Astrocyte of the spinal cord (primary cell): ENCODE data around the gene PRTFDC1.
"Not testable (repeated sequence)": the region's sequence is repeated elsewhere in the genome, so short reads cannot be mapped to it uniquely, and the experiment has no call there.

ENCODE experiments used
- DNase-seq: peaks from one replicate; pipeline ENCODE4 v3.0.0; 2011; ENCODE audit warnings: low read depth, low spot score
- H3K4me3 ChIP-seq: 2 replicates; pipeline ENCODE4 v1.5.1; 2011; ENCODE audit warnings: low read depth, mild to moderate bottlenecking, low read length, moderate library complexity
- in situ Hi-C: cut with HindIII; loops from 2 replicates; pipeline ENCODE4 v1.10.0; 2017; ENCODE audit warnings: low sequenced_read_pairs
- TF ChIP-seq, protein P1 (sequence below): IDR thresholded peaks from 2 replicates; pipeline ENCODE4 v1.5.1; 2012; ENCODE audit warnings: low read depth, mild to moderate bottlenecking, low read length, inconsistent platforms

PRTFDC1 gene

DNA sequence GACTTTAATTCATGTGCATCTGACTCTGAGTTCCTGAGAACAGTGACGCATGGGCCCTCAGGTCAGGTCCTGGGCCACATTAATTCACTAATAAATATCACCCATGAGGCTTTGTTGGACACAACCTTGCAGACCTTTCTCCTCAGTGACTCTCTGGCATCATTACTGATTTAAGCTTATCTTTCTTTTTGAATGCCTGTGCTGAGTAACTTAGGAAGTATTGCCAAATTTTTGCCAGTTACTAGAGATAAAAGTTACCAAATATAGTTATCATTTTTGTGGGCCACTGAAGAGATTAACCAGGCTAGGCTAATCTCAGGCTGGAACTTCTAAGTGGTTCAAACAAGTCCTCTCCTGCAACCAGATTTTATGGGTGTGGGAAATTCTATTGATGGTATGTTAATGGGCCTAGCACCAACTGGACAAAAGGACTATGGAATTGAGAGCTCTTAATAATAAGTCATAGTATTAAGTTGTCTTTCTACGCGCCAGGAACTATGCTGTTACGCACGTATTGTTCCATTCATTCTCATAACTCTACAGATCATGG is 28.8 kb upstream of the PRTFDC1 start:
- H3K4me3 ChIP-seq, result no peak overlapping the region
- TF ChIP-seq, protein P1, sequence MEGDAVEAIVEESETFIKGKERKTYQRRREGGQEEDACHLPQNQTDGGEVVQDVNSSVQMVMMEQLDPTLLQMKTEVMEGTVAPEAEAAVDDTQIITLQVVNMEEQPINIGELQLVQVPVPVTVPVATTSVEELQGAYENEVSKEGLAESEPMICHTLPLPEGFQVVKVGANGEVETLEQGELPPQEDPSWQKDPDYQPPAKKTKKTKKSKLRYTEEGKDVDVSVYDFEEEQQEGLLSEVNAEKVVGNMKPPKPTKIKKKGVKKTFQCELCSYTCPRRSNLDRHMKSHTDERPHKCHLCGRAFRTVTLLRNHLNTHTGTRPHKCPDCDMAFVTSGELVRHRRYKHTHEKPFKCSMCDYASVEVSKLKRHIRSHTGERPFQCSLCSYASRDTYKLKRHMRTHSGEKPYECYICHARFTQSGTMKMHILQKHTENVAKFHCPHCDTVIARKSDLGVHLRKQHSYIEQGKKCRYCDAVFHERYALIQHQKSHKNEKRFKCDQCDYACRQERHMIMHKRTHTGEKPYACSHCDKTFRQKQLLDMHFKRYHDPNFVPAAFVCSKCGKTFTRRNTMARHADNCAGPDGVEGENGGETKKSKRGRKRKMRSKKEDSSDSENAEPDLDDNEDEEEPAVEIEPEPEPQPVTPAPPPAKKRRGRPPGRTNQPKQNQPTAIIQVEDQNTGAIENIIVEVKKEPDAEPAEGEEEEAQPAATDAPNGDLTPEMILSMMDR, result no peak
- DNase-seq, result no peak
- in situ Hi-C loops, result no loop called here

DNA sequence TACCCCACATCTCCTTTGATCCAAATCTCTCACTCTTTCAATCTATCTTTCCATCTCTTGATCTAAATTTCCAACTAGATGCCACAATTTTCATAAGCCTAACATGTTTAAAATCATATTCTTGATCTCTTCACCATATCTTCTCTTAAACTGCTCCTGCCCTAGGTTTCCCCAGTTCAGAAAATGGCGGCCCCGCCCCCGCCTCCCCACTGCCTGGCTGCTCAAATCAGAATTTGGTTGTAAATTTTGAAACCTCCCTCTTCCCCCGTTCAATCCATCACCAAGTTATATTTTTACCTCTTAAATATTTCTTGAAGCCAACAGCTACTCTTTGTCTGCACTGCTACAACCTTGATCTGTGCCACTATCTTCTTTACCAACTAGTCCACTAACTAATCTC is 27.3 kb upstream of the PRTFDC1 start:
- TF ChIP-seq, protein P1, result no peak
- DNase-seq, result no peak
- in situ Hi-C loops, result no loop called here
- H3K4me3 ChIP-seq, result no peak overlapping the region

DNA sequence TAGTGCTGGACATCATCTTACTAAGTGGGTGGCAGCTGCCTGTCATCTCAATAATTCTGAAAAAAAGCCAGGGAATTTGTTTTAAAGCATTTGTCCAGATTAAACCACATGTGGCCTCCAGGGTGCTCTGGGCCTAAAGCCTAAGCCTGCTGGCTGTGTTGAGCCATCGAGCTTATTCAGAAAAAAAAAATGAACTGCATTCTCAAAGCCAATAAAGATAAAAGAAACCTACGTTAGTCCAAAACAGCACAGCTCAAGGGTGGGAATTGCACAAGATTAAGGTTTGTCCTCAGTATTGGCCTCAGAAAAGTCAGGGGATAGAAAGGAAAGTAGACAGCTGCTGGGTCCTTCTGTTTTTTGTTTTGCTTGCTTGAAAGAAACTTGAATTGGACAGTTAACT is 22.6 kb upstream of the PRTFDC1 start:
- in situ Hi-C loops, result no loop called here
- no peak overlapping the region for H3K4me3 ChIP-seq
- TF ChIP-seq, protein P1, result peak; percentile 12
- peak; percentile 69 for DNase-seq

DNA sequence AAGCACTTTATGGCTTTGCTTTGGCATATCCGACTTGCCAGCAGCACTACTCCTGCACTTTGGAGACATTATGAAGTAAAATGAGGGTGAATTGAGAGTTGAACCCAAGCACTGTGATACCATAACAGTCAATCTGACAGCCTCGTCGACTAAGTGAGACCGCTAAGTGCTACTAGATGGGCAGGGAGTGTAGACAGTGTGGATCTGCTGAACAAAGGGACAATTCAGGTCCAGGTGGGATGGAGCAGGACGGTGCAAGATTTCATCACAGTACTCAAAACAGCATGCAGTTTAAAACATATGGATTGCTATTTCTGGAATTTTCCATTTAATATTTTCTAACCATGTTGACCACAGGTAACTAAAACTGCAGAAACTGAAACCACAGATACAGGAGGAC is 20.8 kb upstream of the PRTFDC1 start:
- TF ChIP-seq, protein P1, result no peak
- in situ Hi-C loops, result no loop called here
- no peak for DNase-seq
- H3K4me3 ChIP-seq, result no peak overlapping the region

DNA sequence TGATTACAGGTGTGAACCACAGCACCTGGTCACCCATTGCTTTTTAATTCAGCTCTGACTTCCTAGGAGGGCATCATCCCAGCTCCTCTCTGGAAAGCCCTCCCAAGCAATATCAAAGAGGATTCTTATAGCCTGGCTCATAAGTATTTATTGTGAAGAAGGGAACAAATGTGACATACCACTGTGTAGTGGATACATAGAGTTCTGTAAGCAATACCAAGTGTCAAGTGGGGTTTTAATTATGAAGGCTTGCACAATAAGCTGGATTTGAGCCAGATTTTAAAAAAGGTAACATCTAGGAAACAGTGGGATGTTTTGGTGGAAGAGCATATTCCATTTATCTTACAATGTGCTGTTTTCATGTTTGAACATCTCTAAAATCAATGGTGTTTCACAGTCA is 19.0 kb upstream of the PRTFDC1 start:
- no peak for DNase-seq
- TF ChIP-seq, protein P1, result no peak
- no peak overlapping the region for H3K4me3 ChIP-seq
- in situ Hi-C loops, result no loop called here

DNA sequence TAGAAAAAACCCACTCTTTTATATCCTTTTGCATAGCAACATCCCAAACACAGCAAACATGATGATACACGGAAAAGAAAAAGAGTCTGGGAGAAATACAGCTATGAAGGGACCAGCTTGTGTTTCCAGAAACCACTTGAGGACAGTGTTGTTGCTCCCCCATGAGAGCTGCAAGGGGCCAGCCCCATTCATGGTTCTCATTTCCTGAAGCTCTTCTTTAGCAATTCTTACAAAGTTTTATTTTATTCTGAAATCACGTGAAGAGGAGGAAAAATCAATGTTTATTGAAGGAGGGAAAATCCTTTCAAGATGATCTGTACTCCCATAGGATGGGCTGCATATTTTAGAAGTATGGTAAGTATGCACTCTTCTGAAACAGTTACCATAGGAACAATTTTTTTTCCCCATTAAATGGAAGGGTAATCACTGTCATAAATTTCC is 17.5 kb upstream of the PRTFDC1 start:
- in situ Hi-C loops, result no loop called here
- TF ChIP-seq, protein P1, result no peak
- no peak for DNase-seq
- H3K4me3 ChIP-seq, result no peak overlapping the region

DNA sequence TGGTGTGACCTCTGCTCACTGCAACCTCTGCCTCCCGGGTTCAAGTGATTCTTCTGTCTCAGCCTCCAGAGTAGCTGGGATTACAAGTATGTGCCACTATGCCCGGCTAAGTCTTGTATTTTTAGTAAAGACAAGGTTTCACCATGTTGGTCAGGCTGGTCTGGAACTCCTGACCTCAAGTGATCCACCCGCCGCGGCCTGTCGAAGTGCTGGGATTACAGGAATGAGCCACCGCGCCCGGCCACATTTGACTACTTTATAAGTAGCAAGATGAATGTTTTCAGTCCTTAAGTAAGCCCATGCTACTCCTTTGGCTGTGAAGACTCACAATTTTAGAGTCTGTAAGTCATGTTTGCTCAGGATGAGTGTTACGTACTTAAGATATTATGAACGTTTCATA is 16.5 kb upstream of the PRTFDC1 start:
- DNase-seq, H3K4me3 ChIP-seq, in situ Hi-C loops: not testable (repeated sequence)
